C1 segment of cervical spinal cord (tissue), 14 donors: Measurements from ENCODE around the gene C14orf119.

ENCODE experiments used
- DNase-seq, 14 donors: peaks; one replicate each; lab custom pipeline; 2025; lab: John Stamatoyannopoulos, UW

The C14orf119 gene

DNA sequence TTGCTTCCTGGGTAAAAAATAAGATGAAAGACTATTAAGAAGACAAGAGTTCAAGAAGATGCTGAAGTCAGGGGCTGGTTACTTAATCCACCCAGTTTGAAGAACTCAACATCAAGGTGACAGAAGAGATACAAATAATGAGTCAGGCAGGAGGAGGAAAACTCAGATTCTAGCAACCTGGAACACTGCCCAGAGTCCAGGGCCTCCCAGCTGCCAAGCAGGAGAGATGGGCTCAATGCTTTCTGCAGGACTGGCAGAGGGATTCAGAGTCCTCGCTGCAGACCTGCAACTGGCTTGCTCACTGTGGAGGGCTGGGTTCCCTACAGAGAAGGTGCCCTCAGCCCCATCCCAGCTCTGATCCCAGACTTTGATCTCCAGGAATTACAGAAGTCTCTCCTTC lies 52.4 kb downstream of the C14orf119 start:
- DNase-seq: peak in 3 of 14 donors; percentile 8 to 27 (median 16)

GRCh38 chr14:23148591-23149249 lies 53.4 kb downstream of the C14orf119 start:
- DNase-seq: no peak

DNA sequence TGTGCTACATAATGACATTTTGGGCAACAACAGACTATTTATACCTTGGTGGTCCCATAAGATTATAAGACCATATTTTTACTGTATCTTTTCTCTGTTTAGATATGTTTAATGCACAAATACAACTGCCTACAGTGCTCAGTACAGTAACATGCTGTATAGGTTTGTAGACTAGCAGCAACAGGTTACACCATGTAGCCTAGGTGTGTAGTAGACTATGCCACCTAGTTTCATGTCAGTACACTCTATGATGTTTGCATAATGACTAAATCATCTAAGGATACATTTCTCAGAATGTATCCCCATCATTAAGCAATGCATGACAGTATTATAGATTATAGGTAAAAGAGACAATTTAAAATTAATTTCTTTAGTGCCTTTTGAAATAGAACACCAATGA lies 54.4 kb downstream of the C14orf119 start:
- no peak for DNase-seq
